ENCODE measurements around the gene TBC1D22A. TPM values are rescaled to one million over a fixed set of nuclear protein-coding genes. Genes with fewer than 3 reads are reported as not detected.

TBC1D22A gene
- total and polyA plus RNA-seq, 2 donors from 2014 or later: 24.6 to 39.4 TPM

- H3K9ac ChIP-seq (ENCODE audit: low read length in 3 of 3): no peak overlapping the region
- no peak overlapping the region for H3K27ac ChIP-seq (ENCODE audit: low read depth in 2 of 2, low read length in 2 of 2)
Measured at GRCh38 chr22:47033648-47034000, 271.2 kb downstream of the TBC1D22A start.

GRCh38 chr22:47034076-47034808 is 271.8 kb downstream of the TBC1D22A start:
- H3K4me3 ChIP-seq (ENCODE audit: low read length in 3 of 3): no peak overlapping the region
- H3K36me3 ChIP-seq (ENCODE audit: control insufficient read depth in 2 of 3, insufficient read depth in 3 of 3, low read length in 3 of 3): no peaks in the 10 kb centered on the region
- no peak overlapping the region for H3K9ac ChIP-seq (ENCODE audit: low read length in 3 of 3)
- intact Hi-C loops (cut with DNase I): no loop called here
- H3K27ac ChIP-seq (ENCODE audit: low read depth in 2 of 2, low read length in 2 of 2): no peak overlapping the region
- FAIRE-seq (no peak), DNase-seq (peak in 2 of 5 donors; percentile 31 to 46)
- no peaks in the 10 kb centered on the region for H3K9me3 ChIP-seq (ENCODE audit: control insufficient read depth in 2 of 3, insufficient read depth in 1 of 3, low read length in 3 of 3)
- no peaks in the 10 kb centered on the region for H3K27me3 ChIP-seq (ENCODE audit: control insufficient read depth, insufficient read depth, low read length)
- peaks cover 0 to 11% (median 0%) of the 10 kb centered on the region in 3 donors for H3K4me1 ChIP-seq (ENCODE audit: control insufficient read depth in 2 of 3, insufficient read depth in 2 of 3, low read depth in 1 of 3, low read length in 3 of 3)
- no peak for TF ChIP-seq CTCF (IDR thresholded peaks at IDR 0.05; ENCODE audit: borderline replicate concordance, extremely low read depth, insufficient read depth)

More at GRCh38 chr22:47033648-47034000, 271.2 kb downstream of the TBC1D22A start:
- FAIRE-seq: no peak
- intact Hi-C loops (cut with DNase I): no loop called here
- H3K4me3 ChIP-seq (ENCODE audit: low read length in 3 of 3): no peak overlapping the region
- no peaks in the 10 kb centered on the region for H3K36me3 ChIP-seq (ENCODE audit: control insufficient read depth in 2 of 3, insufficient read depth in 3 of 3, low read length in 3 of 3)
- no peaks in the 10 kb centered on the region for H3K9me3 ChIP-seq (ENCODE audit: control insufficient read depth in 2 of 3, insufficient read depth in 1 of 3, low read length in 3 of 3)
- no peak for TF ChIP-seq CTCF (IDR thresholded peaks at IDR 0.05; ENCODE audit: borderline replicate concordance, extremely low read depth, insufficient read depth)
- H3K27me3 ChIP-seq (ENCODE audit: control insufficient read depth, insufficient read depth, low read length): no peaks in the 10 kb centered on the region
- peak in 1 of 5 donors; percentile 76 for DNase-seq
- peaks cover 0 to 11% (median 0%) of the 10 kb centered on the region in 3 donors for H3K4me1 ChIP-seq (ENCODE audit: control insufficient read depth in 2 of 3, insufficient read depth in 2 of 3, low read depth in 1 of 3, low read length in 3 of 3)

GRCh38 chr22:47034905-47035419 is 272.5 kb downstream of the TBC1D22A start:
- Histone ChIP-seq H3K4me3 (ENCODE audit: low read length in 3 of 3) (no peak overlapping the region), H3K36me3 (ENCODE audit: control insufficient read depth in 2 of 3, insufficient read depth in 3 of 3, low read length in 3 of 3) (no peaks in the 10 kb centered on the region), H3K9me3 (ENCODE audit: control insufficient read depth in 2 of 3, insufficient read depth in 1 of 3, low read length in 3 of 3) (no peaks in the 10 kb centered on the region), H3K27ac (ENCODE audit: low read depth in 2 of 2, low read length in 2 of 2) (no peak overlapping the region), H3K9ac (ENCODE audit: low read length in 3 of 3) (no peak overlapping the region), H3K4me1 (ENCODE audit: control insufficient read depth in 2 of 3, insufficient read depth in 2 of 3, low read depth in 1 of 3, low read length in 3 of 3) (peaks cover 0 to 11% (median 0%) of the 10 kb centered on the region in 3 donors), H3K27me3 (ENCODE audit: control insufficient read depth, insufficient read depth, low read length) (no peaks in the 10 kb centered on the region)
- FAIRE-seq: no peak
- intact Hi-C loops (cut with DNase I): no loop called here
- peak in 2 of 5 donors; percentile 46 to 67 for DNase-seq
- no peak for TF ChIP-seq CTCF (IDR thresholded peaks at IDR 0.05; ENCODE audit: borderline replicate concordance, extremely low read depth, insufficient read depth)
